Heart right ventricle (tissue), 16 donors: Measurements from ENCODE around the gene TTC16. TPM values are rescaled to one million over a fixed set of nuclear protein-coding genes. Genes with fewer than 3 reads are reported as not detected.

ENCODE experiments used
- ATAC-seq, 8 donors: fragments of 200-7000 bp; cut with Tn5 transposase; one replicate each; pipeline ENCODE4 v1.9.1; 2020; ENCODE audit warnings: mild to moderate bottlenecking in 8 of 8, moderate library complexity in 8 of 8, moderate number of reproducible peaks in 1 of 8
- DNase-seq, 2 donors: peaks; one replicate each; pipeline ENCODE4 v3.0.0-alpha.2; 2020
- H3K27ac ChIP-seq, 10 donors: fragments of 200-600 bp; sonication (generic) in 2 of 10; one replicate each; pipeline versions ENCODE4 v1.5.0 to v1.8.0; 2020 to 2022; ENCODE audit warnings: mild to moderate bottlenecking in 3 of 10
- H3K27me3 ChIP-seq, 7 donors: fragments of 200-600 bp; one replicate each; pipeline ENCODE4 v1.8.0; 2021 to 2022; ENCODE audit warnings: mild to moderate bottlenecking in 2 of 7
- H3K36me3 ChIP-seq, 9 donors: fragments of 200-600 bp; sonication (generic) in 1 of 9; one replicate each; pipeline versions ENCODE4 v1.5.0 to v1.8.0; 2020 to 2022; ENCODE audit warnings: mild to moderate bottlenecking in 2 of 9
- H3K4me1 ChIP-seq, 9 donors: fragments of 200-600 bp; sonication (generic) in 1 of 9; one replicate each; pipeline versions ENCODE4 v1.5.0 to v1.8.0; 2020 to 2022; ENCODE audit warnings: mild to moderate bottlenecking in 4 of 9
- H3K4me3 ChIP-seq, 10 donors: fragments of 200-600 bp; sonication (generic) in 2 of 10; one replicate each; pipeline versions ENCODE4 v1.5.0 to v1.8.0; 2020 to 2022; ENCODE audit warnings: mild to moderate bottlenecking in 7 of 10, moderate library complexity in 2 of 10
- H3K9me3 ChIP-seq, 11 donors: fragments of 200-600 bp in 10 of 11; sonication (generic) in 2 of 11; one replicate each; pipeline versions ENCODE4 v1.5.0 to v1.8.0; 2013 to 2022; ENCODE audit warnings: mild to moderate bottlenecking in 2 of 11, control low read depth in 1 of 11, moderate library complexity in 1 of 11
- WGBS, 2 donors: extraction: QIAGEN DNeasy Blood & Tissue Kit; methylation state at CpG; one replicate each; pipeline ENCODE4 v1.1.7; 2013; ENCODE audit warnings: inconsistent platforms in 1 of 2; 5-methylcytosine and 5-hydroxymethylcytosine counted together
- intact Hi-C, 10 donors: fragments of 100-400 bp; cut with DNase I; formaldehyde crosslinking; loops; one replicate each; pipeline versions ENCODE4 v1.11.1 to v1.14.2; 2022
- polyA plus RNA-seq, 2 donors: library from polyadenylated mRNA; stranded (reverse); fragments of 200-250 nt; gene quantifications; one replicate each; pipeline ENCODE4 v1.2.3, GENCODE V29; 2013
- total RNA-seq, 10 donors: library from RNA; stranded (reverse); fragmentation: NEBNext Ultra II Directional in 3 of 10; extraction: Animal tissue kit (Norgen Biotek cat#: 25700) in 3 of 10; gene quantifications; one replicate each; pipeline versions ENCODE4 v1.2.1 to v1.2.4, GENCODE V29; 2021 to 2023
- TF ChIP-seq, protein P1 (sequence below), 9 donors: fragments of 200-600 bp; sonication (generic) in 2 of 9; IDR thresholded peaks; one replicate each; pipeline versions ENCODE4 v1.5.0 to v1.8.0; 2021 to 2022; ENCODE audit warnings: antibody characterized with exemption in 9 of 9, mild to moderate bottlenecking in 5 of 9, moderate library complexity in 1 of 9
- donor health status: Arrhythmogenic right ventricular cardiomyopathy.
- donor health status: ischemic (EF 13 %, LVEDD 7.1; RV severe dilation, severe dysfunction).
- donor health status: healthy with polysubstance abuse.
- donor health status: DM: no; HTN: yes; CAD: no.
- donor health status: DM: no; HTN: no; CAD: no.
- donor health status: ischemic (EF 25% LVEDD 6.9; RV normal size, moderate dysfunction).
- donor health status: ischemic (EF 25% LVEDD 5.7; RV mildly dilated, moderate dysfunction).
- donor health status: healthy.
- donor health status: DM: yes; HTN: yes; CAD: no.
- donor health status: Ischemic cardiomyopathy.
- donor health status: ischemic (EF 35%, LVEDD 5.7; RV mildly dilated, moderate dysfunction).
- donor health status: nonischemic (EF 11% LVEDD 7.7; RV severe dilation, severe dysfunction).
- donor health status: DM: yes; HTN: yes; CAD: no.
- donor health status: PGD.
- donor health status: ischemic (EF 29% LVEDD 5.4; RV normal size, mild dysfunction).
- donor health status: nonischemic (EF 23%, LVEDD 6.1; RV moderate dilation, normal function).

Gene TTC16
- total and polyA plus RNA-seq, 12 donors, result 0.04 to 1.4 (median 0.32) TPM; not detected in 1

DNA sequence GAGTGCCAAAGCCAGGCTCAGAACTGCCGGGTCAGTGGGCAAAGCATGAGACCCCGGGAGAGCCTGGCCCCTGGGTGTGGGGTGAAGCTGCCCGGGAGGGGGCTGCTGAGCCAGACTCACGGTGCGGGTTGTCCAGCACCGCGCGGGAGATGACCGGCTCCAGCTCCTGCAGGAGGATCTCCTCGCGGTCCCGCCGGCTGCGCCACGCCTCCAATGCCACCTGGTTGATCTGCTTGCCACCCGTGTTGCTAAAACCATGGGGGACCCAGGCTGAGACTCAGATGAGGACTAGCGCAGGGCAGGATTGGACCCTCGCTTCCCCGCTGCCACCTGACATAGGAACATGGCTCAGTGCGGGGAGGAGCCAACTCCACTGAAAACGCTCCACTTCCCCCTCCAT is 16.6 kb downstream of the TTC16 start:
- DNase-seq (no peak), ATAC-seq (no peak)
- Histone ChIP-seq H3K27me3 (no peaks in the 10 kb centered on the region), H3K4me1 (peaks cover 10 to 30% (median 14%) of the 10 kb centered on the region in 9 donors), H3K9me3 (no peaks in the 10 kb centered on the region), H3K27ac (no peak overlapping the region), H3K4me3 (no peak overlapping the region), H3K36me3 (peaks cover 0 to 28% (median 10%) of the 10 kb centered on the region in 9 donors)
- TF ChIP-seq, protein P1, sequence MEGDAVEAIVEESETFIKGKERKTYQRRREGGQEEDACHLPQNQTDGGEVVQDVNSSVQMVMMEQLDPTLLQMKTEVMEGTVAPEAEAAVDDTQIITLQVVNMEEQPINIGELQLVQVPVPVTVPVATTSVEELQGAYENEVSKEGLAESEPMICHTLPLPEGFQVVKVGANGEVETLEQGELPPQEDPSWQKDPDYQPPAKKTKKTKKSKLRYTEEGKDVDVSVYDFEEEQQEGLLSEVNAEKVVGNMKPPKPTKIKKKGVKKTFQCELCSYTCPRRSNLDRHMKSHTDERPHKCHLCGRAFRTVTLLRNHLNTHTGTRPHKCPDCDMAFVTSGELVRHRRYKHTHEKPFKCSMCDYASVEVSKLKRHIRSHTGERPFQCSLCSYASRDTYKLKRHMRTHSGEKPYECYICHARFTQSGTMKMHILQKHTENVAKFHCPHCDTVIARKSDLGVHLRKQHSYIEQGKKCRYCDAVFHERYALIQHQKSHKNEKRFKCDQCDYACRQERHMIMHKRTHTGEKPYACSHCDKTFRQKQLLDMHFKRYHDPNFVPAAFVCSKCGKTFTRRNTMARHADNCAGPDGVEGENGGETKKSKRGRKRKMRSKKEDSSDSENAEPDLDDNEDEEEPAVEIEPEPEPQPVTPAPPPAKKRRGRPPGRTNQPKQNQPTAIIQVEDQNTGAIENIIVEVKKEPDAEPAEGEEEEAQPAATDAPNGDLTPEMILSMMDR (IDR thresholded peaks at IDR 0.05), result no peak
- intact Hi-C loops, result loop anchor here (2.0 to 10.0 kb wide), 9 partner anchors 140 to 230 kb away; partner anchors contain the start of gene AK1 (in 1 of the 10)
- 92 to 94% methylated on average over 21 of the region's 21 CpGs for WGBS, 2 donors

DNA sequence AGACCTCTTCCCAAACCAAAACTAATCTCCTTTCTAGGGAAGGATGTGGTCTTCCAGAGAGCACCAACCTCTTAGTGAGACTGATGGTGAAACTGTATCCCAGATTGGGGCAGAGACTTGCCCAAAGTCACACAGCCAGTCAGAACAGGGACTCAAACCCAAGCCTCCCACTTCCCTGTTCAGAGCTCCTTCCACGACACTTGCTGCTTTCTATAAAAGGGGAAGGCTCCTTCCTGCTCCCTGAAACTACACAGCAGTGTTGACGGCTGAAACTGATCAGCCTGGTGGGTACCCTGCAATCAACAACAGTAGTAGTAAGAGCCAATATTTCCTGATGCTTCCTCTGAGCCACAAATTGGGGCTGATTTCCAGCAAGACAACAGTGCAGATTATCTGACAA is 17.7 kb downstream of the TTC16 start:
- no peaks in the 10 kb centered on the region for H3K27me3 ChIP-seq
- 84% methylated on average over 2 of the region's 2 CpGs for WGBS, 2 donors
- H3K27ac ChIP-seq, result peak overlapping the region in 1 of 10 donors; percentile 96
- peaks cover 0 to 38% (median 10%) of the 10 kb centered on the region in 9 donors for H3K36me3 ChIP-seq
- TF ChIP-seq, protein P1 (IDR thresholded peaks at IDR 0.05), result no peak
- no peaks in the 10 kb centered on the region for H3K9me3 ChIP-seq
- ATAC-seq (no peak), DNase-seq (no peak)
- intact Hi-C loops, result loop anchor here (1.0 to 10.0 kb wide), 14 partner anchors 49 to 231 kb away; partner anchors contain the start of gene AK1 (in 1 of the 10)
- no peak overlapping the region for H3K4me3 ChIP-seq
- peaks cover 10 to 30% (median 14%) of the 10 kb centered on the region in 9 donors for H3K4me1 ChIP-seq

DNA sequence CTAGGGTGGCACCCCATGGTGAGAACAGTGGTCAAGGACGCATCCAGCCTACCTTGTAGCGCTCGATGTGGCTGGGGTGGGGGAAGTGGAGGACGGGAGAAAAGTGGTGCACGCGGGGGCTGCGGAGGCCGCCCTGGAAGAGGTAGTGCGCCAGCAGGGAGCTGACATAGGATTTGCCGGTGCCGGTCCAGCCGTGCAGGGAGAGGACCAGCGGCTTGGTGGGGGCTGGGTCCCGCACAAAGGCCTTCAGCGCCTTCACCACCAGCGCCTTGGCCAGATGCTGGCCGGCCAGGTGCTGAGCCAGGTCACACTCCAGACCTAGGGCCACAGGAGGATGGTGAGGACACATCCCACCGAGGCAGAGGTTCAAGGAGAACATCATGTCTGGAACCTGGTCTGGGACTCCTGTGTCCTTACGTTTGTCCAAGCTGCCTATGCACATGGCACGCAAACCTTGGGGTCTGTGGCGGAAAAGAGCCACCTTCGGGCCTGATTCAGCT is 18.4 kb downstream of the TTC16 start:
- H3K4me3 ChIP-seq, result peak overlapping the region in 9 of 10 donors; percentile 46 to 95 (median 79)
- no peaks in the 10 kb centered on the region for H3K9me3 ChIP-seq
- H3K36me3 ChIP-seq, result peaks cover 0 to 44% (median 10%) of the 10 kb centered on the region in 9 donors
- no peaks in the 10 kb centered on the region for H3K27me3 ChIP-seq
- 40 to 52% methylated on average over 22 of the region's 22 CpGs for WGBS, 2 donors
- intact Hi-C loops, result loop anchor here (1.0 to 10.0 kb wide), 13 partner anchors 49 to 232 kb away; partner anchors contain the start of gene AK1 (in 1 of the 10)
- peak in 1 of 8 donors; percentile 1 for ATAC-seq
- H3K4me1 ChIP-seq, result peaks cover 10 to 30% (median 14%) of the 10 kb centered on the region in 9 donors
- TF ChIP-seq, protein P1 (IDR thresholded peaks at IDR 0.05), result no peak
- H3K27ac ChIP-seq, result peak overlapping the region; percentile 90 to 99 (median 97)
- DNase-seq, result no peak

DNA sequence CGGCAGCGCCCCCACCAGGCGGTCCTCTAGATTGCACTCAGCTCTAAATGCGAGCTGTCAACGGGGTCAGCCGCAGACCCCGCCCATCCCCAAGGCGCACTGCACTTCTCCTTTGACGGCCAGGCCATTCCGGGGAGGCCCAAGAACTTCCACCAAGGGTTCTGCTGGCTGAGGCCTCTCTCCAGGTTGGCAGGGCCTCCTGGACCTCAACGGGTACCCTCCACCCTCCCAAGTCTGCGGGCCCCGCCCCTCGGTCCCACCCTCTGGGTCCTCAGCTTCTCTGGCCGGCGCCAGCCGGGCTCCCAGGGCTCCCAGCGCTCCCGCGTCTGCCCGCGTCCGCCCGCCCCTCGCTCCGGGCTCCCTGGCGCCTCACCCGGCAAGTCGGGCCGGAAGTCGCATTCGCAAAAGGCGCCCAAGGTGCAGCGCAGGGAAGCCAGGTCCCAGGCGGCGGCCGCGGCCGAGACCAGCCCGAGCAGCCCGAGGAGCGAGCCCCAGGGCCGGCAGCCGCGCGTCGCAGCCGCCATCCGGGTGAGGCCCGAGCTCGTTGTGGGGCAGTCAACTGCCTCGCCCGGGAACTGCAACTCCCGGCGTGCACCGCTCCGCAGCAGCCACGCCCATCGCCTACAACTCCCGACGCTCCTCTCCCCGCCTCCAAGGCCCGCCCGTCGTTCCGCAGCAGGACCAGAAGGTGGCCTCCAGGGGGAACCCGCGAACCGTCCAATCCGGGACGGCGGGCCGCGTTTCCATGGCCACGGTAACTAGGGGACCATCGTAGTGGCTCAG is 19.1 kb downstream of the TTC16 start, which contains the start of gene TOR2A:
Gene TOR2A (minus strand): TSS at position 548 of the 783 bp plus-strand sequence. CDS start 24 bp downstream, at position 524.
- TF ChIP-seq, protein P1 (IDR thresholded peaks at IDR 0.05), result peak; percentile 90 to 99 (median 95)
- Histone ChIP-seq H3K4me1 (peaks cover 10 to 35% (median 19%) of the 10 kb centered on the region in 9 donors), H3K27ac (peak within 1 kb of the TSS; percentile 90 to 99 (median 97)), H3K9me3 (no peaks in the 10 kb centered on the region), H3K27me3 (no peaks in the 10 kb centered on the region), H3K36me3 (peaks cover 0 to 51% (median 10%) of the 10 kb centered on the region in 9 donors), H3K4me3 (peak within 1 kb of the TSS; percentile 46 to 95 (median 78))
- DNase-seq (peak; percentile 98 to 99), ATAC-seq (peak; percentile 94 to 97 (median 95))
- intact Hi-C loops, result loop anchor here (1.0 to 10.0 kb wide), 18 partner anchors 47 to 233 kb away; partner anchors contain the start of genes AK1 (in 1 of the 10) and ST6GALNAC4 (in 1 of the 10)
- 0 to 1% methylated on average over 69 to 76 of the region's 76 CpGs for WGBS, 2 donors
